ENCODE results near the gene POLN.
"Not testable (repeated sequence)": the region's sequence is repeated elsewhere in the genome, so short reads cannot be mapped to it uniquely, and the experiment has no call there.

POLN gene

GRCh38 chr4:2245787-2246275 lies 3.9 kb upstream of the POLN start:
- Histone ChIP-seq H3K9ac (ENCODE audit: low read length in 5 of 5) (peak overlapping the region in 1 of 5 donors; percentile 17), H3K4me3 (ENCODE audit: low read depth in 1 of 5, low read length in 5 of 5) (no peak overlapping the region), H3K9me3 (ENCODE audit: control insufficient read depth in 5 of 5, low read length in 5 of 5) (no peaks in the 10 kb centered on the region), H3K36me3 (ENCODE audit: control insufficient read depth in 5 of 5, insufficient read depth in 5 of 5, low read length in 5 of 5) (peaks cover 0 to 42% (median 31%) of the 10 kb centered on the region in 5 donors), H3K27me3 (ENCODE audit: control insufficient read depth in 5 of 5, insufficient read depth in 4 of 5, low read length in 5 of 5) (no peaks in the 10 kb centered on the region), H3K27ac (ENCODE audit: low read depth, low read length) (no peak overlapping the region), H3K4me1 (ENCODE audit: control insufficient read depth in 5 of 5, insufficient read depth in 5 of 5, low read length in 5 of 5) (peaks cover 6 to 43% (median 31%) of the 10 kb centered on the region in 5 donors)

DNA sequence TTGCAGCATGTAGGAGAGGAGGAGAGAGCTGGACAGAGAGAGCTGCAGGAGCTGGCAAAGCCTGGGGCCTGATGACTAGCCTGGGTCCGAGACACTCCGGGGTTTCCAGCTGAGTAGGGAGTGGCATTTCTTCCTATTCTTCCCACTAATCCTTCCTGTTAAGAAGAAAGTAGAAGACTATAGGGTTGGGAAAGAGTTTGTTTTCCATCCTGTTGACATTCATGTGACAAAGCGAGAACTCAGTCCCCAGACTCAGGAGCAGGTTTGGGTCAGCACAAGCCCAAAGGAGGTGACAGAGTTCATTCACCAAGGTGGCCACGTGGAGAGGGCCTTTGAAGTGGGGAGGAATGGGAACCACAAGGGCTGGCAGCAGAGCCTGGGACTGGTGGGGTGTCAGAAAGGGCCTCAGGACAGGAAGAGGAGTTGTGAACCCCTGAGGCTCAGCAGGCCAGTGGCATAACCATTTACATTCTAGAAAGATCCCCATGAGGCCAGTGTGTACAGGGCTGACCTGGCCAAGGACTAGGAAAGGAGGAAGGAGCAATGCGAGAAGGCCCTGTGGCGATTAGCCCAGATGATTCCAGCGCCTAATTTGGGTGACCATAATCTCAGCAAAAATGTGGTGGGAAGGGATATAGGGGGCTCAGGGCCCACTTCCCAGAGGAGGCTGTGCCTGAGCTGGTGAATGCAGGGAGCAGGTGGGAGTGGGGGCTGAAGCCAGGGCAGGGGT lies 3.3 kb upstream of the POLN start:
- Histone ChIP-seq H3K4me3 (ENCODE audit: low read depth in 1 of 5, low read length in 5 of 5) (no peak overlapping the region), H3K9ac (ENCODE audit: low read length in 5 of 5) (peak overlapping the region in 2 of 5 donors; percentile 2 to 17), H3K27ac (ENCODE audit: low read depth, low read length) (peak overlapping the region; percentile 24), H3K36me3 (ENCODE audit: control insufficient read depth in 5 of 5, insufficient read depth in 5 of 5, low read length in 5 of 5) (peaks cover 0 to 36% (median 25%) of the 10 kb centered on the region in 5 donors), H3K9me3 (ENCODE audit: control insufficient read depth in 5 of 5, low read length in 5 of 5) (no peaks in the 10 kb centered on the region), H3K27me3 (ENCODE audit: control insufficient read depth in 5 of 5, insufficient read depth in 4 of 5, low read length in 5 of 5) (no peaks in the 10 kb centered on the region), H3K4me1 (ENCODE audit: control insufficient read depth in 5 of 5, insufficient read depth in 5 of 5, low read length in 5 of 5) (peaks cover 10 to 49% (median 37%) of the 10 kb centered on the region in 5 donors)

DNA sequence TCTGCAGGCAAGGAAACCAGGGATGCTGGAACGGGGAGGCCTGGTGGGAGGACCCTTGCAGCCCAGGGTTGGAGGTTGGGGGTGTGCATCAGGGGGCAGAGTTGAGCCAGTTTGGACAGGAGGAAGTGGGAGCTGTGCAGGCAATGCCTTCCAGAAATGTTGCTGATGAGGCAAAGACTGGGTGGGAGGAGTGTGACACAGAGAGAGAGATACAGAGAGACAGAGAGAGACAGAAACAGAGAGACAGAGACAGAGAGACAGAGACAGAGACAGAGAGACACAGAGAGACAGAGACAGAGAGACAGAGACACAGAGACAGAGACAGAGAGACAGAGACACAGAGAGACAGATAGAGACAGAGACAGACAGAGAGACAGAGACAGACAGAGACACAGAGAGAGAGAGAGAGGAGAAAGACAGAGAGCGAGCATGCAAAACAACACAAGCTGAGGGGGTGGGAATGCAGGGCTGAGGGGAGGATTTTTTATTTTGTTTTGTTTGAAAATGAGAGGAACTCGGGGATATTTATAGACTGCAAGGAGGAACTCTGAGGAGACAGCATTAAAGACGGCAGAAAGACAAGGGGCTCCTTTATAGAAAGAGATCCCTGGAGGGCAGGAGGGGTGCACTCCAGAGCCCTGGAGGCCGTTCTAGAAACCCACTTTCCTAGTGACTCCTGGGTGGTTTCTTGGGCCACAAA lies 1.9 kb upstream of the POLN start:
- no peaks in the 10 kb centered on the region for H3K27me3 ChIP-seq (ENCODE audit: control insufficient read depth in 5 of 5, insufficient read depth in 4 of 5, low read length in 5 of 5)
- no peaks in the 10 kb centered on the region for H3K9me3 ChIP-seq (ENCODE audit: control insufficient read depth in 5 of 5, low read length in 5 of 5)
- H3K4me1 ChIP-seq (ENCODE audit: control insufficient read depth in 5 of 5, insufficient read depth in 5 of 5, low read length in 5 of 5) = peaks cover 12 to 61% (median 51%) of the 10 kb centered on the region in 5 donors
- H3K9ac ChIP-seq (ENCODE audit: low read length in 5 of 5) = no peak overlapping the region
- peak overlapping the region in 1 of 5 donors; percentile 9 for H3K4me3 ChIP-seq (ENCODE audit: low read depth in 1 of 5, low read length in 5 of 5)
- H3K36me3 ChIP-seq (ENCODE audit: control insufficient read depth in 5 of 5, insufficient read depth in 5 of 5, low read length in 5 of 5) = peaks cover 0 to 22% (median 13%) of the 10 kb centered on the region in 5 donors
- peak overlapping the region; percentile 40 for H3K27ac ChIP-seq (ENCODE audit: low read depth, low read length)

- Histone ChIP-seq H3K4me1 (ENCODE audit: control insufficient read depth in 5 of 5, insufficient read depth in 5 of 5, low read length in 5 of 5) (peaks cover 12 to 67% (median 53%) of the 10 kb centered on the region in 5 donors), H3K27me3 (ENCODE audit: control insufficient read depth in 5 of 5, insufficient read depth in 4 of 5, low read length in 5 of 5) (no peaks in the 10 kb centered on the region), H3K9ac (ENCODE audit: low read length in 5 of 5) (peak overlapping the region; percentile 75 to 95 (median 91)), H3K4me3 (ENCODE audit: low read depth in 1 of 5, low read length in 5 of 5) (peak overlapping the region; percentile 78 to 91 (median 82)), H3K27ac (ENCODE audit: low read depth, low read length) (peak overlapping the region; percentile 46), H3K36me3 (ENCODE audit: control insufficient read depth in 5 of 5, insufficient read depth in 5 of 5, low read length in 5 of 5) (peaks cover 2 to 11% (median 5%) of the 10 kb centered on the region in 5 donors), H3K9me3 (ENCODE audit: control insufficient read depth in 5 of 5, low read length in 5 of 5) (no peaks in the 10 kb centered on the region)
Observed at GRCh38 chr4:2241003-2241402, 918 bp downstream of the POLN start.

DNA sequence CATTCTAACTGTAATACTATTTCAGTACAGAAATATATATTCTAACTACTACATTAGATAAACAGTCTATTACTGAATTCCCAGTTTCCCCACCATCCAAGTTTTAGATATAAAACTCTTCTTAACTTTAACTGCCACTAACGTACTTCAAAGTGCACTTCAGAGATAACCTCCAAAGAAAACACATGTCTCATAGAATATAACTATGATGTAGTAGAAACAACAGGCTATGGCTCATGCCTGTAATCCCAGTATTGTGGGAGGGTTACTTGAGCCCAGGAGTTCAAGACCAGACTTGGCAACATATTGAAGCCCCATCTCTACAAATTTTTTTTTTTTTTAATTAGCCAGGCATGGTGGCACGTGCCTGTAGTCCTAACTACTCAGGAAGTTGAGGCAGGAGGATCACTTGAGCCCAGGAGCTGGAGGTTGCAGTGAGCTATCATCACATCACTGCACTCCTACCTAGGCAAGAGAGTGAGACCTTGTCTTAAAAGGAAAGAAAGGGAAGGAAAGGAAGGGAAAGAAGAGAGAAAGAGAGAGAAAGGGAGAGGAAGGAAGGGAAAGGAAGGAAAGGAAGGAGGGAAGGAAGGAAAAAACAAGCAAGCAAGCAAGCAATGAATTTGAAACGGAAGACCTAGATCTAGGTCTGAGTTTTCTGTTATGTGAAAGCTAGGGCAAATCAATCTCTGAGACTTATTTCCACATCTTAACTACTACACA lies 4.8 kb downstream of the POLN start:
- H3K4me3 ChIP-seq (ENCODE audit: low read depth in 1 of 5, low read length in 5 of 5) = no peak overlapping the region
- peaks cover 17 to 21% (median 18%) of the 10 kb centered on the region in 5 donors for H3K36me3 ChIP-seq (ENCODE audit: control insufficient read depth in 5 of 5, insufficient read depth in 5 of 5, low read length in 5 of 5)
- H3K27ac ChIP-seq (ENCODE audit: low read depth, low read length) = no peak overlapping the region
- peaks cover 10 to 37% (median 36%) of the 10 kb centered on the region in 5 donors for H3K4me1 ChIP-seq (ENCODE audit: control insufficient read depth in 5 of 5, insufficient read depth in 5 of 5, low read length in 5 of 5)
- no peaks in the 10 kb centered on the region for H3K9me3 ChIP-seq (ENCODE audit: control insufficient read depth in 5 of 5, low read length in 5 of 5)
- H3K9ac ChIP-seq (ENCODE audit: low read length in 5 of 5) = peak overlapping the region in 2 of 5 donors; percentile 32 to 40
- no peaks in the 10 kb centered on the region for H3K27me3 ChIP-seq (ENCODE audit: control insufficient read depth in 5 of 5, insufficient read depth in 4 of 5, low read length in 5 of 5)

DNA sequence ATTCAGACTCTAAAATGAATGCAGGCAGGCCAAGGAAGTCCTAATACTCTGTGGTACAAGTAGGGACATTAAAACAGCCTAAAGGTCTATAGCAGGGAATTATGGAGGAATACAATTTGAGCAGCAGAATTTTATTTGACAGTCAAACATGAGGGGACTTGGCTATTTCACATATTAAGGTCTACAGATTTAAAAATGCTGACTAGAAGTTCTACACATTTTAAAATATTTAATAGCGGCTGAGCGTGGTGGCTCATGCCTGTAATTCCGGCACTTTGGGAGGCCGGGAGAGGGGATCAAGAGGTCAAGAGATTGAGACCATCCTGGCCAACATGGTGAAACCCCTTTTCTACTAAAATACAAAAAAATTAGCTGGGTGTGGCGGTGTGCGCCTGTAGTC lies 10.8 kb downstream of the POLN start:
- Histone ChIP-seq H3K36me3 (ENCODE audit: control insufficient read depth in 5 of 5, insufficient read depth in 5 of 5, low read length in 5 of 5) (peaks cover 15 to 28% (median 21%) of the 10 kb centered on the region in 5 donors), H3K4me1 (ENCODE audit: control insufficient read depth in 5 of 5, insufficient read depth in 5 of 5, low read length in 5 of 5) (peaks cover 0 to 5% (median 0%) of the 10 kb centered on the region in 5 donors)

DNA sequence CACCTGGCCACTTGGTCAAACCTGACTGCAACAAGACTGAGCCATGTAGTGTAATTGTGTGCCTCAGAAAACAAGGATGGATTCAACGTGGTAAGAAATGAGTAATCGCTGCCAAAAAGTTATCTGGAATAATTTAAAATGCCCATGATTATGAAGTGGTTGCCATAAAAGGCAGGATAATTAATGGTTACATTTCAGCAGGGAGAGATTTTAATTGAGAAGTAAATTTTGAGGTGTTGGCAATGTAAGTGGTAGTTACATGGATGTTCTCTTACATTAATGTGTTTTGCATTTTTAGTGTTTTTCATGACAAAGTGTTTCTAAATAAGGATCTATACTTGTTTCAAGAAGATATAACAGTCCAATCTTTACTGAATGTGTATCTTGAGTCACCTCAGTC lies 15.7 kb downstream of the POLN start:
- Histone ChIP-seq H3K9ac (ENCODE audit: low read length in 5 of 5) (no peak overlapping the region), H3K27me3 (ENCODE audit: control insufficient read depth in 5 of 5, insufficient read depth in 4 of 5, low read length in 5 of 5) (no peaks in the 10 kb centered on the region), H3K27ac (ENCODE audit: low read depth, low read length) (no peak overlapping the region), H3K4me1 (ENCODE audit: control insufficient read depth in 5 of 5, insufficient read depth in 5 of 5, low read length in 5 of 5) (no peaks in the 10 kb centered on the region), H3K4me3 (ENCODE audit: low read depth in 1 of 5, low read length in 5 of 5) (no peak overlapping the region), H3K9me3 (ENCODE audit: control insufficient read depth in 5 of 5, low read length in 5 of 5) (no peaks in the 10 kb centered on the region), H3K36me3 (ENCODE audit: control insufficient read depth in 5 of 5, insufficient read depth in 5 of 5, low read length in 5 of 5) (peaks cover 4 to 28% (median 14%) of the 10 kb centered on the region in 5 donors)

More for the DNA sequence above, 10.8 kb downstream of the POLN start:
- Histone ChIP-seq H3K9ac (ENCODE audit: low read length in 5 of 5) (no peak overlapping the region), H3K27ac (ENCODE audit: low read depth, low read length) (no peak overlapping the region), H3K4me3 (ENCODE audit: low read depth in 1 of 5, low read length in 5 of 5) (no peak overlapping the region), H3K9me3 (ENCODE audit: control insufficient read depth in 5 of 5, low read length in 5 of 5) (no peaks in the 10 kb centered on the region), H3K27me3 (ENCODE audit: control insufficient read depth in 5 of 5, insufficient read depth in 4 of 5, low read length in 5 of 5) (no peaks in the 10 kb centered on the region)

GRCh38 chr4:2222838-2223237 lies 19.1 kb downstream of the POLN start:
- H3K36me3 ChIP-seq (ENCODE audit: control insufficient read depth in 5 of 5, insufficient read depth in 5 of 5, low read length in 5 of 5) = peaks cover 0 to 23% (median 12%) of the 10 kb centered on the region in 5 donors
- peaks cover 0 to 9% (median 4%) of the 10 kb centered on the region in 5 donors for H3K4me1 ChIP-seq (ENCODE audit: control insufficient read depth in 5 of 5, insufficient read depth in 5 of 5, low read length in 5 of 5)
- no peaks in the 10 kb centered on the region for H3K27me3 ChIP-seq (ENCODE audit: control insufficient read depth in 5 of 5, insufficient read depth in 4 of 5, low read length in 5 of 5)
- no peaks in the 10 kb centered on the region for H3K9me3 ChIP-seq (ENCODE audit: control insufficient read depth in 5 of 5, low read length in 5 of 5)
- no peak overlapping the region for H3K27ac ChIP-seq (ENCODE audit: low read depth, low read length)
- H3K4me3 ChIP-seq (ENCODE audit: low read depth in 1 of 5, low read length in 5 of 5) = no peak overlapping the region
- no peak overlapping the region for H3K9ac ChIP-seq (ENCODE audit: low read length in 5 of 5)

- H3K4me3 ChIP-seq (ENCODE audit: low read depth in 1 of 5, low read length in 5 of 5); H3K27ac ChIP-seq (ENCODE audit: low read depth, low read length); H3K9ac ChIP-seq (ENCODE audit: low read length in 5 of 5); H3K9me3 ChIP-seq (ENCODE audit: control insufficient read depth in 5 of 5, low read length in 5 of 5); H3K4me1 ChIP-seq (ENCODE audit: control insufficient read depth in 5 of 5, insufficient read depth in 5 of 5, low read length in 5 of 5); H3K27me3 ChIP-seq (ENCODE audit: control insufficient read depth in 5 of 5, insufficient read depth in 4 of 5, low read length in 5 of 5): not testable (repeated sequence)
- peaks cover 0 to 18% (median 7%) of the 10 kb centered on the region in 5 donors for H3K36me3 ChIP-seq (ENCODE audit: control insufficient read depth in 5 of 5, insufficient read depth in 5 of 5, low read length in 5 of 5)
Observed at GRCh38 chr4:2221378-2221777, 20.5 kb downstream of the POLN start.
